HuH-7.5 (cell line): ENCODE measurements around the gene DLX2.

Experiments
- DNase-seq: peaks from one replicate; pipeline ENCODE4 v3.0.0; 2011; ENCODE audit warnings: low spot score

The DLX2 gene

DNA sequence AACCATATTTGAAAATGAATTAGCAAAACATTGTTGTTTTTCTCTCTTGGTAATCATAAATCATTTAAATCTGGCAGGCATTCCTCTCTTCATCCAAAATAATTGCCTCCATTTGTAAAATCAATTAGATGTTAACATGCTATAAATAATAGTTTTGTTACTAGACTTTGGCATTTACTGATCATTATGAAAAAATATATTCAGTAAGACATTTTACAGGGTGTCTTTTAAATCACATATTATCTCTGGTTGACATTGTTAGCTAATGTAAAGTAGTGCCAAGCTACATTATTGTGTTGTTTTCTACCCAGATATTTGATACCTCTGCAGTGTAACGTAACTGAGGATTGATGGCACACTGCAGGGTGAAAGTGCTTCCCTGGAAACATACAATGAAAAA, 49.2 kb downstream of the DLX2 start:
- DNase-seq = no peak

DNA sequence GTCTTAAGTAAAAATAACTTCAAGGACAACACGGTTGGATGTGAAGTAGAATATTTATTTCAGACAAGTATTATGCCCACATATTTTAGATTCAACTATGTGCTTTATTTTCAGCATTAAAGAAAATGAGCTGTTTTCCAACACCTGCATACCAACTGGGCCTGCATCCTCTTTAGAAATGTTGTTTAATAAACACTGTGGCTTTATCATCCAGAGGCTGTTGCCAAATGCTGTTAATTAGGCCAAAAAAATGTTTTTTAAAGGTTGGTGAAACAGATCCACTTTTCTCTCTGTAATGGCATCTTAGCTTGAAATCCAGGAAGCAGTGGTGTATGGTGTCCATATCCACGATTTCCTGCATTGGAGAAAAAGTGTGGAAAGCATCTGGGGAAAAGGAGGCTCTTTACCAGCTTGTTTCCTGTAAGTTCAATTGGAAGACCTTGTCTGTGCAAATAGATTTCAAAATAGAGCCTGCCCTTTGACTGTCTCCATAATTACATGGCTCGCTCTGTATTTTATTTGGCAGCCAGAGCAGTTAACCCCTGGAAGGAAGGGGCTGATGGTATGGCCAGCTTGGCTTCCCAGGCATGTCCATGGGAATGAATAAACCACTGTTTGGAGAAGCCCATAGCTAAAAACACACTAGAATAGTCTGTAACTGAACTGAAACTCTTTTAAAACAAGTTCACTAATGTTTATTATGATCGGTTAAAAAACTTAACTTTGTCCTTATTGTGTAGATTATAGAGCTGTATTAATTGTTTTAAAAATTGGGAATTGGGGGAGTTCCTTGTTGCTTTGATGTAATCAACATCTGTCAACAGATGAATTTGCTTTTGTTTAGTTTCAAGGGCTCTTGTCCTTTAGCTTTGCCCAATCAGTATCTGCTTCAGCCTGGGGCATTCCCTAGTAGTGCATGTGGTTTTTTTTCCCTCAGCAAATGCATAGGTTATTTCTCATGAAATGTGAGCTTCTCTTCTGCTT, 50.4 kb downstream of the DLX2 start:
- DNase-seq = peak; percentile 73

DNA sequence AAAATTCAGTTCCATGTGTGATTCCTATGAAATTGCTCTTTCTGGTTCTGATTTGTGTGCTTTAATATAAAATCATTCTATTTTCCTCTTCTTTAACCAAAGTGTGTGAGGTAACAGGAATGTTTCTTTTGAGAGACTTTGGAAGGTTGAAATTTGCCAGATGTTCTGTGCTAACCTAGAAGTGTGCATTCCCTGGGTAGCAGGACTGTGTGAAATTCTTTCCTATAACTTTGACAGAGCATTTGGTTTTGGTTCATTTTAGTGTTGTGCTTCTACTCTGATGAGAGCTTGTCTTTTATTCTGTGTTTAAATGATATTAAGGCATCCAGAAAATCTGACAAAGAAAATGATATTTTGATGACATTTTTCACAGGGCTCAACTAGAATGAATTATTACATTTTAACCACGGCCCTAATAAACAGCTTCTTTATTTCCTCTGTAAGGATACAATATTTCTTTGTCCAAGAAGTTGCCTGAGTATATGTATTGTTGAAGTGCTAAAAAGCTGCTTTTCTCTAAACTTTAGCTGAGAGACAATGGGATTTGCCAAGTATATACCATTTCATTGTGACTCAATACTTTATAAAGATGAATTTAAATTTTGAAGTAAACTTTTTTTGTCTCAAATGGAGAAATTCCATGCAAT, 52.1 kb downstream of the DLX2 start:
- DNase-seq = no peak

DNA sequence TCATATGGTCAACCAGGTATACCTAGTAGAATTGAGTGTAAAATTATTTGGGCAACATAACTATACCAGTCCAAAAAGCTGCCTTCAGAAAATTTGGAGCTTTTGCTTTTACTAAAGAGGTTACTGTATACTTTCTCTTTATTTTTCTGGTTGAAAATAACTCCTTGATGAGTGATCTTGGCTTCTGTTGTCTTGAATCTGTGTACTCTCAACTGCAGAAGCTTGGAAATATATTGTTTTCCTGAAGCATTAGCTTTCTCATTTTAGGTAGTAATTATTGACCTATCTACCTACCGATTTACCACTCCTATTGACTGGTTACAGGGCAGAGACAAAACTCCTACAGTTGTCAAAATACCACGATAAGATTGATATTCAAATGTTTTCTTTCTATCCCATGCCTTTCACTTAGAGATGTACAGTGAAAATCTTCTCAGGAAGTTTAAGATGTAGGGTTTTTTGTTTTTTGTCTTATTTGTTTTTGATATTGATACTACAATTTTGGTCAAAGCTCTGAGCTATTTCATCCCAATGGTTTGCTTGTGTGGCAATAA, 53.1 kb downstream of the DLX2 start:
- DNase-seq = no peak
